GM18511 (cell line): ENCODE results near the gene ZNF532.

Experiments used
- ATAC-seq: cut with Tn5 transposase; IDR thresholded peaks from one replicate; pipeline ENCODE4 v1.9.1; 2021; ENCODE audit warnings: mild to moderate bottlenecking, moderate library complexity; ENCODE audit not compliant: unreplicated experiment

Gene ZNF532

GRCh38 chr18:58941426-58942099, 76.9 kb downstream of the ZNF532 start:
- no peak for ATAC-seq

- ATAC-seq: no peak
Observed at GRCh38 chr18:58943896-58944295, 79.2 kb downstream of the ZNF532 start.

- ATAC-seq: peak; percentile 54
Observed at GRCh38 chr18:58947136-58947732, 82.6 kb downstream of the ZNF532 start.

- ATAC-seq: no peak
Observed at GRCh38 chr18:58949031-58949430, 84.4 kb downstream of the ZNF532 start.

- no peak for ATAC-seq
Observed at GRCh38 chr18:58951986-58952702, 87.5 kb downstream of the ZNF532 start.

- no peak for ATAC-seq
Observed at GRCh38 chr18:58952858-58953257, 88.2 kb downstream of the ZNF532 start.

GRCh38 chr18:58953627-58954026, 89.0 kb downstream of the ZNF532 start:
- ATAC-seq: no peak

- no peak for ATAC-seq
Observed at GRCh38 chr18:58955001-58955400, 90.3 kb downstream of the ZNF532 start.

GRCh38 chr18:58955738-58956137, 91.1 kb downstream of the ZNF532 start:
- no peak for ATAC-seq

GRCh38 chr18:58958628-58959027, 94.0 kb downstream of the ZNF532 start:
- ATAC-seq: no peak

- no peak for ATAC-seq
Observed at GRCh38 chr18:58960508-58960907, 95.8 kb downstream of the ZNF532 start.

GRCh38 chr18:58960946-58961722, 96.5 kb downstream of the ZNF532 start:
- ATAC-seq: no peak

GRCh38 chr18:58962336-58962735, 97.7 kb downstream of the ZNF532 start:
- no peak for ATAC-seq

- ATAC-seq: no peak
Observed at GRCh38 chr18:58965291-58966004, 100.8 kb downstream of the ZNF532 start.

GRCh38 chr18:58966005-58966677, 101.5 kb downstream of the ZNF532 start:
- no peak for ATAC-seq

GRCh38 chr18:58966704-58967103, 102.0 kb downstream of the ZNF532 start:
- no peak for ATAC-seq

- no peak for ATAC-seq
Observed at GRCh38 chr18:58967751-58968254, 103.1 kb downstream of the ZNF532 start.

- peak; percentile 92 for ATAC-seq
Observed at GRCh38 chr18:58970943-58971790, 106.5 kb downstream of the ZNF532 start.

- no peak for ATAC-seq
Observed at GRCh38 chr18:58975296-58975695, 110.6 kb downstream of the ZNF532 start.
